Ecto neural progenitor cell (in vitro differentiated cells): ENCODE data around the gene TLE3.

Source experiments
- DNase-seq: peaks from one replicate; pipeline ENCODE4 v3.0.0-alpha.2; 2018; ENCODE audit warnings: low spot score

Gene TLE3

GRCh38 chr15:70048578-70049514 lies 48.9 kb downstream of the TLE3 start:
- DNase-seq: no peak

- no peak for DNase-seq
Measured at GRCh38 chr15:70048198-70048565, 49.5 kb downstream of the TLE3 start.

GRCh38 chr15:70047386-70048197 lies 50.1 kb downstream of the TLE3 start:
- DNase-seq: no peak

- DNase-seq: no peak
Measured at GRCh38 chr15:70046679-70047369, 50.9 kb downstream of the TLE3 start.

- no peak for DNase-seq
Measured at GRCh38 chr15:70045045-70045444, 52.7 kb downstream of the TLE3 start.

- no peak for DNase-seq
Measured at GRCh38 chr15:70044168-70044567, 53.5 kb downstream of the TLE3 start.

GRCh38 chr15:70043590-70043989 lies 54.1 kb downstream of the TLE3 start:
- DNase-seq: no peak

GRCh38 chr15:70042553-70043214 lies 55.0 kb downstream of the TLE3 start:
- DNase-seq: no peak

GRCh38 chr15:70039917-70040316 lies 57.8 kb downstream of the TLE3 start:
- no peak for DNase-seq

GRCh38 chr15:70038730-70039392 lies 58.9 kb downstream of the TLE3 start:
- DNase-seq: no peak

GRCh38 chr15:70037292-70037640 lies 60.5 kb downstream of the TLE3 start:
- DNase-seq: no peak

- no peak for DNase-seq
Measured at GRCh38 chr15:70036585-70037291, 61.0 kb downstream of the TLE3 start.

GRCh38 chr15:70035719-70036077 lies 62.0 kb downstream of the TLE3 start:
- DNase-seq: no peak

GRCh38 chr15:70035051-70035718 lies 62.5 kb downstream of the TLE3 start:
- no peak for DNase-seq

- no peak for DNase-seq
Measured at GRCh38 chr15:70034596-70034995, 63.1 kb downstream of the TLE3 start.

- no peak for DNase-seq
Measured at GRCh38 chr15:70034141-70034540, 63.6 kb downstream of the TLE3 start.

- no peak for DNase-seq
Measured at GRCh38 chr15:70033529-70034140, 64.1 kb downstream of the TLE3 start.

- DNase-seq: no peak
Measured at GRCh38 chr15:70033109-70033508, 64.6 kb downstream of the TLE3 start.

GRCh38 chr15:70032509-70032908 lies 65.2 kb downstream of the TLE3 start:
- no peak for DNase-seq

GRCh38 chr15:70031713-70032112 lies 66.0 kb downstream of the TLE3 start:
- DNase-seq: no peak
